ENCODE data around the gene TOP3A. TPM values are rescaled to one million over a fixed set of nuclear protein-coding genes. Genes with fewer than 3 reads are reported as not detected.
A peak's percentile ranks its signal among the peaks of the same experiment; 100 is the strongest.

TOP3A gene
- total RNA-seq, 3 donors from 2014 or later = 27.9 to 39.8 (median 30.1) TPM

GRCh38 chr17:18361837-18362697 is 47.3 kb upstream of the TOP3A start:
- no peak for DNase-seq
- ATAC-seq = no peak

GRCh38 chr17:18360518-18360917 is 45.7 kb upstream of the TOP3A start:
- Histone ChIP-seq H3K4me3 (no peak overlapping the region), H3K9me3 (no peaks in the 10 kb centered on the region), H3K36me3 (ENCODE audit: low read depth) (no peaks in the 10 kb centered on the region), H3K4me1 (ENCODE audit: low read depth) (peaks cover 7% of the 10 kb centered on the region)
- ATAC-seq (no peak), DNase-seq (no peak)
- no peak for TF ChIP-seq CTCF (IDR thresholded peaks at IDR 0.05)
- intact Hi-C loops (cut with DNase I, micrococcal nuclease) = no loop called here

More at GRCh38 chr17:18361837-18362697, 47.3 kb upstream of the TOP3A start:
- Histone ChIP-seq H3K9me3 (no peaks in the 10 kb centered on the region), H3K36me3 (ENCODE audit: low read depth) (no peaks in the 10 kb centered on the region), H3K4me1 (ENCODE audit: low read depth) (peaks cover 7% of the 10 kb centered on the region), H3K4me3 (no peak overlapping the region)
- intact Hi-C loops (cut with DNase I, micrococcal nuclease) = no loop called here
- TF ChIP-seq CTCF (IDR thresholded peaks at IDR 0.05) = no peak

GRCh38 chr17:18356624-18357023 is 41.8 kb upstream of the TOP3A start:
- peaks cover under 1% of the 10 kb centered on the region for H3K4me1 ChIP-seq (ENCODE audit: low read depth)
- intact Hi-C loops (cut with DNase I, micrococcal nuclease) = no loop called here
- no peaks in the 10 kb centered on the region for H3K9me3 ChIP-seq
- no peaks in the 10 kb centered on the region for H3K36me3 ChIP-seq (ENCODE audit: low read depth)
- no peak for TF ChIP-seq CTCF (IDR thresholded peaks at IDR 0.05)
- H3K4me3 ChIP-seq = no peak overlapping the region
- peak in 1 of 3 donors; percentile 36 for DNase-seq
- ATAC-seq = peak; percentile 27

DNA sequence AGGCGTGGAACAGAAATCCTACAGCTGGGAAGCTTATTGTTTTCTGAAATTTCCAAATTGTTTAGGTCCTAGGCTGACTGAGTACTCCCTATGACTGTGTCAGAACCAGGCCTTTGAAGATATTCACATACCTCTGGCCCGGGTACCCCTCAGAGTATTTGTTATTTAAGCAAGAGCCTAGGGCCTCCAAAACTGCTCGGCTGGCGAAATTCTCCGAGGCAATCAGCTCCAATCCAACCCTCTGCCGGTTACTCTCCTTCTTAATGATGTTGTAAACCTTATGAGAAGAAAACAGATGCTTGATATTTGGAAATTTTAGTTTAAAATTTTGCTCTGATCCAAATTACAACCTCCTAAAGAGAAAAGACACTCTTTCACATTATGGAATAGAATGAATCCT is 38.7 kb upstream of the TOP3A start:
- intact Hi-C loops (cut with DNase I, micrococcal nuclease) = no loop called here
- no peak overlapping the region for H3K4me3 ChIP-seq
- ATAC-seq = no peak
- H3K36me3 ChIP-seq (ENCODE audit: low read depth) = no peaks in the 10 kb centered on the region
- TF ChIP-seq CTCF (IDR thresholded peaks at IDR 0.05) = no peak
- no peaks in the 10 kb centered on the region for H3K9me3 ChIP-seq
- no peak for DNase-seq
- H3K4me1 ChIP-seq (ENCODE audit: low read depth) = no peaks in the 10 kb centered on the region

- Histone ChIP-seq H3K4me1 (ENCODE audit: low read depth) (no peaks in the 10 kb centered on the region), H3K9me3 (no peaks in the 10 kb centered on the region), H3K4me3 (no peak overlapping the region), H3K36me3 (ENCODE audit: low read depth) (no peaks in the 10 kb centered on the region)
- no peak for TF ChIP-seq CTCF (IDR thresholded peaks at IDR 0.05)
- ATAC-seq = no peak
- intact Hi-C loops (cut with DNase I, micrococcal nuclease) = no loop called here
- DNase-seq = no peak
These were observed 29.2 kb upstream of the TOP3A start for GRCh38 chr17:18344021-18344420.

Measured in mucosa of descending colon (tissue), 3 donors.